ENCODE measurements around the gene GNAT1.

DNA sequence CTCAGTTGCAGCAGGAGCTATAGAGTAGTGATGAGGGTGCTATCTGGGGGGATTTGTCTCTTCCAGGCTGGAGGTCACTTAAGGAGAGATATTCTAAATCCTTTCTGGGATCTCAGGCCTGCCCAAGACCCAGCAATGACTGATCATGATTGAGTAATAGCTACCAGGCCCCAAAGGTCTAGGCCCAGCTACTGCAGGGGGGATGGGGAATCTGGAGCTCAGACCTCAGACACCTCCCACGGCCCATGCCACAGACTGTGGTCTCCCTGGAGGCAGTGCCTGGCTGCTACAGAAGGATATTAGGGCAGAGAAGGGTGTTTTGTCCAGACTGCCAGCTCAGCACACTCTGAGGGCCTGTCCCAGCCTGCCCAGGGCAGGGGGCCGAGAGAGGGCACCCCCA lies 20.5 kb downstream of the GNAT1 start:
- TF ChIP-seq, protein P1, sequence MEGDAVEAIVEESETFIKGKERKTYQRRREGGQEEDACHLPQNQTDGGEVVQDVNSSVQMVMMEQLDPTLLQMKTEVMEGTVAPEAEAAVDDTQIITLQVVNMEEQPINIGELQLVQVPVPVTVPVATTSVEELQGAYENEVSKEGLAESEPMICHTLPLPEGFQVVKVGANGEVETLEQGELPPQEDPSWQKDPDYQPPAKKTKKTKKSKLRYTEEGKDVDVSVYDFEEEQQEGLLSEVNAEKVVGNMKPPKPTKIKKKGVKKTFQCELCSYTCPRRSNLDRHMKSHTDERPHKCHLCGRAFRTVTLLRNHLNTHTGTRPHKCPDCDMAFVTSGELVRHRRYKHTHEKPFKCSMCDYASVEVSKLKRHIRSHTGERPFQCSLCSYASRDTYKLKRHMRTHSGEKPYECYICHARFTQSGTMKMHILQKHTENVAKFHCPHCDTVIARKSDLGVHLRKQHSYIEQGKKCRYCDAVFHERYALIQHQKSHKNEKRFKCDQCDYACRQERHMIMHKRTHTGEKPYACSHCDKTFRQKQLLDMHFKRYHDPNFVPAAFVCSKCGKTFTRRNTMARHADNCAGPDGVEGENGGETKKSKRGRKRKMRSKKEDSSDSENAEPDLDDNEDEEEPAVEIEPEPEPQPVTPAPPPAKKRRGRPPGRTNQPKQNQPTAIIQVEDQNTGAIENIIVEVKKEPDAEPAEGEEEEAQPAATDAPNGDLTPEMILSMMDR (IDR thresholded peaks at IDR 0.05): no peak
- TF ChIP-seq POLR2A (IDR thresholded peaks at IDR 0.05): no peak

Data from breast epithelium (tissue), 3 donors.